Colonic mucosa (tissue), 4 donors: ENCODE data around the gene XDH. TPM values are rescaled to one million over a fixed set of nuclear protein-coding genes. Genes with fewer than 3 reads are reported as not detected.

Experiments used
- DNase-seq: peaks from one replicate; pipeline ENCODE4 v3.0.0-alpha.2; 2020
- H3K27ac ChIP-seq: fragments of 200-600 bp; one replicate; pipeline ENCODE4 v1.8.0; 2021
- H3K27me3 ChIP-seq: fragments of 200-600 bp; one replicate; pipeline ENCODE4 v1.8.0; 2021
- H3K36me3 ChIP-seq: fragments of 200-600 bp; one replicate; pipeline ENCODE4 v1.8.0; 2021
- H3K4me1 ChIP-seq: fragments of 200-600 bp; one replicate; pipeline ENCODE4 v1.8.0; 2021; ENCODE audit warnings: mild to moderate bottlenecking
- H3K4me3 ChIP-seq: fragments of 200-600 bp; one replicate; pipeline ENCODE4 v1.8.0; 2021
- H3K9ac ChIP-seq, 2 donors: one replicate each; pipeline ENCODE4 v1.7.0; 2013; ENCODE audit warnings: control low read depth in 2 of 2, low read depth in 2 of 2, low read length in 2 of 2
- H3K9me3 ChIP-seq: fragments of 200-600 bp; one replicate; pipeline ENCODE4 v1.8.0; 2021
- intact Hi-C: fragments of 100-400 bp; cut with DNase I; formaldehyde crosslinking; loops from one replicate; pipeline ENCODE4 v1.14.1; 2022
- total RNA-seq, 2 donors: library from RNA; stranded (reverse); fragmentation: NEBNext Ultra II Directional in 1 of 2; extraction: Animal tissue kit (Norgen Biotek cat#: 25700) in 1 of 2; gene quantifications; one replicate each; pipeline ENCODE4 v1.2.1, GENCODE V29; 2021
- TF ChIP-seq, protein P1 (sequence below): fragments of 200-600 bp; IDR thresholded peaks from one replicate; pipeline ENCODE4 v1.8.0; 2022; ENCODE audit warnings: antibody characterized with exemption, mild to moderate bottlenecking
- donor health status: healthy.
- donor health status: DM: no; HTN: no; CAD: no.
- donor health status: DM: no; HTN: no; CAD: no.

XDH gene
- total RNA-seq: 10 to 100 TPM; 18.4 to 44.4 TPM

DNA sequence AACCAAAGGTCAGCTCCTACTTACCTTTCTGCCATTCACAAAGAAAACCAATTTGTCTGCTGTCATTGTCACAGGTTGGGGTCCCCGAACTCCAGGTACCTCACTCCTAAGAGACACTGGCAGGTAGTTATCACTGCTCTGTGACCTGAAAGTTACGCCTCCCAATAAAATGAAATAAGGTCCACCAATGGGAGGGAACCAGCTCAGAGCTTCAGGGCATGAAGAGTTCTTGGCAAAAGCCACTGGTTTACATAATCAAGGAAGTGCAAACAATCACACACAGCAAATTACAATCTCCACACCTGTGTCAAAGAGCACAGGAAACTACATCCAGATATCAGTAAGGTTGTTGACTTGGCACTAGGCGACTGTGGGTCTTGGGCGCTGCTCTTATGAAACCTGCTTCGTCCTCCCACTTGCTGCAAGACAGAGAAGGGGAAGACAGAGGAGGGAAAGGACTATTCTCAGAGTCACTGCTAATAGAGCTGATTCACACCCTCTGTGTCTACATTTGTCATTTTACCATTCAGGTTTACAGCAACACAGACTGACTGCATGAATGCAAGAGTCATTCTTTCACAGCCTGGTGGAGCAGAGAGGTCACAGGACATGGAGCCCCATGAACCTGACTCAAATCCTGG is at the start of gene XDH:
Gene XDH, minus strand, starts transcription at position 142 of the 641 bp plus-strand sequence. Its CDS starts 76 bp downstream, at position 66.
- peak within 1 kb of the TSS; percentile 71 for H3K27ac ChIP-seq
- TF ChIP-seq, protein P1, sequence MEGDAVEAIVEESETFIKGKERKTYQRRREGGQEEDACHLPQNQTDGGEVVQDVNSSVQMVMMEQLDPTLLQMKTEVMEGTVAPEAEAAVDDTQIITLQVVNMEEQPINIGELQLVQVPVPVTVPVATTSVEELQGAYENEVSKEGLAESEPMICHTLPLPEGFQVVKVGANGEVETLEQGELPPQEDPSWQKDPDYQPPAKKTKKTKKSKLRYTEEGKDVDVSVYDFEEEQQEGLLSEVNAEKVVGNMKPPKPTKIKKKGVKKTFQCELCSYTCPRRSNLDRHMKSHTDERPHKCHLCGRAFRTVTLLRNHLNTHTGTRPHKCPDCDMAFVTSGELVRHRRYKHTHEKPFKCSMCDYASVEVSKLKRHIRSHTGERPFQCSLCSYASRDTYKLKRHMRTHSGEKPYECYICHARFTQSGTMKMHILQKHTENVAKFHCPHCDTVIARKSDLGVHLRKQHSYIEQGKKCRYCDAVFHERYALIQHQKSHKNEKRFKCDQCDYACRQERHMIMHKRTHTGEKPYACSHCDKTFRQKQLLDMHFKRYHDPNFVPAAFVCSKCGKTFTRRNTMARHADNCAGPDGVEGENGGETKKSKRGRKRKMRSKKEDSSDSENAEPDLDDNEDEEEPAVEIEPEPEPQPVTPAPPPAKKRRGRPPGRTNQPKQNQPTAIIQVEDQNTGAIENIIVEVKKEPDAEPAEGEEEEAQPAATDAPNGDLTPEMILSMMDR: no peak
- no peaks in the 10 kb centered on the region for H3K27me3 ChIP-seq
- H3K4me1 ChIP-seq: no peaks in the 10 kb centered on the region
- no peaks in the 10 kb centered on the region for H3K36me3 ChIP-seq
- intact Hi-C loops: loop anchor here (5.0 kb wide), 1 partner anchor 108 kb away; no protein-coding TSS in a partner anchor
- peak within 1 kb of the TSS; percentile 12 for H3K4me3 ChIP-seq
- no peaks in the 10 kb centered on the region for H3K9me3 ChIP-seq
- DNase-seq: peak; percentile 76
- peak within 1 kb of the TSS in 1 of 2 donors; percentile 51 for H3K9ac ChIP-seq

- intact Hi-C loops: no loop called here
- no peaks in the 10 kb centered on the region for H3K27me3 ChIP-seq
- TF ChIP-seq, protein P1: no peak
- no peak for DNase-seq
- no peak overlapping the region for H3K4me3 ChIP-seq
- H3K27ac ChIP-seq: no peak overlapping the region
- H3K9ac ChIP-seq: no peak overlapping the region
- no peaks in the 10 kb centered on the region for H3K4me1 ChIP-seq
- no peaks in the 10 kb centered on the region for H3K36me3 ChIP-seq
- no peaks in the 10 kb centered on the region for H3K9me3 ChIP-seq
These were observed 43.1 kb upstream of the XDH start for GRCh38 chr2:31457651-31458050.

DNA sequence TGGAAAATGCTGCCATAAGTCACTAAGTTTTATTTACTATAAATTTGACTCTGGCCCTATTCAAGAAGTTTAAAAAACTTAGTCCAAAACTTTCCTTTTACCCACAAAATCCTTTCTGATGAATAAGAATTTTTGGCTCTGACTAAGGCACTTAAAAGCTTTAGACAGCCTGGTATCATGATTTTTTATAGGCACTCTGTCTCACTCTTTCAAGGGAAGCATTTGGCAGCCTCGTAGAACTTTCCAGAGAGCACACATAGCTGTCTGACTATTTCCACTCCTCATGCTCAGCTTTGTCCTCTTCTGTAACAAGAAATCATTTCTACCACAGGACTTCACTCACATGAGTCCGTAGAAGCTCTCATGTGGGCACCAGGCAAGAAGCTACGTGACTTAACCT is 32.3 kb upstream of the XDH start:
- TF ChIP-seq, protein P1: no peak
- no peak for DNase-seq
- Histone ChIP-seq H3K4me3 (no peak overlapping the region), H3K9ac (no peak overlapping the region), H3K27me3 (no peaks in the 10 kb centered on the region), H3K4me1 (no peaks in the 10 kb centered on the region), H3K36me3 (no peaks in the 10 kb centered on the region), H3K27ac (no peak overlapping the region), H3K9me3 (no peaks in the 10 kb centered on the region)
- intact Hi-C loops: no loop called here

DNA sequence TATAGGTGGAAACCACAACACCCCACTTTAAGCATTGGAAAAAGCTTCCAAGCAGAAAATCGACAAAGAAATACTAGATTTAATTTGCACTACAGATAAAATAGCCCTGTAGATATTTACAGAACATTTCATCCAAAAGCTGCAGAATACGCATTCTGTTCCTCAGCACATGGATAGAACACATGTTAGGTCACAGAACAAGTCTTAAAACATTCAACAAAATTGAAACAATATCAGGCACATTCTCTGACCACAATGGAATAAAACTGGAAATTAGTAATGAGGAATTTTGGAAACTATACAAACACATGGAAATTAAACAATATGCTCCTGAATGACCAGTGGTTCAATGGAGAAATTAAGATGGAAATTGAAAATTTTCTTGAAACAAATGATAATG is 27.8 kb upstream of the XDH start:
- no peak overlapping the region for H3K27ac ChIP-seq
- intact Hi-C loops: no loop called here
- H3K4me1 ChIP-seq: no peaks in the 10 kb centered on the region
- H3K27me3 ChIP-seq: no peaks in the 10 kb centered on the region
- H3K9me3 ChIP-seq: no peaks in the 10 kb centered on the region
- TF ChIP-seq, protein P1: no peak
- DNase-seq: no peak
- no peaks in the 10 kb centered on the region for H3K36me3 ChIP-seq
- H3K4me3 ChIP-seq: no peak overlapping the region
- H3K9ac ChIP-seq: no peak overlapping the region

GRCh38 chr2:31440764-31441163 is 26.2 kb upstream of the XDH start:
- Histone ChIP-seq H3K9ac (no peak overlapping the region), H3K9me3 (no peaks in the 10 kb centered on the region), H3K4me1 (no peaks in the 10 kb centered on the region), H3K36me3 (no peaks in the 10 kb centered on the region), H3K27ac (no peak overlapping the region), H3K27me3 (no peaks in the 10 kb centered on the region), H3K4me3 (no peak overlapping the region)
- TF ChIP-seq, protein P1: no peak
- intact Hi-C loops: no loop called here
- DNase-seq: no peak
